HepG2 (cell line): Measurements from ENCODE around the gene NPDC1. TPM values are rescaled to one million over a fixed set of nuclear protein-coding genes. Genes with fewer than 3 reads are reported as not detected.

Experiments
- ZNF737 ChIP-seq: sonication (generic); formaldehyde crosslinking; IDR thresholded peaks from 2 replicates; pipeline ENCODE4 v1.5.0; 2020; ENCODE audit warnings: missing genetic modification reagents, mild to moderate bottlenecking, borderline replicate concordance
- polyA plus RNA-seq, 8 experiments: library from polyadenylated mRNA; depleted of rRNA in 3 of 8; stranded (reverse) in 7 of 8; unstranded in 1 of 8; fragments of >200 nt; fragmentation: Illumina TruSeq in 4 of 8; extraction: Trizol in 4 of 8; gene quantifications; 2 replicates each; pipeline versions ENCODE4 v1.2.1 to v1.2.3, GENCODE V29; 2011 to 2016; ENCODE audit warnings: low read depth in 4 of 8, missing spikeins in 1 of 8, mixed read lengths in 1 of 8; ENCODE audit not compliant: insufficient read depth in 1 of 8
- total RNA-seq, 5 experiments: library from RNA; depleted of rRNA; stranded (reverse); fragments of >200 nt; fragmentation: Illumina TruSeq; extraction: Trizol; gene quantifications; 2 replicates each; pipeline ENCODE4 v1.2.3, GENCODE V29; 2016; ENCODE audit warnings: low read depth in 1 of 5
- TF ChIP-seq, protein P1 (sequence below): sonication (generic); formaldehyde crosslinking; conservative IDR thresholded peaks from 2 replicates; pipeline ENCODE4 v1.8.1; 2023; ENCODE audit warnings: missing genetic modification reagents
- TF ChIP-seq, protein P2 (sequence below): sonication (generic); formaldehyde crosslinking; IDR thresholded peaks from 2 replicates; pipeline ENCODE4 v1.4.0; 2020; ENCODE audit warnings: mild to moderate bottlenecking, missing genetic modification reagents

NPDC1 gene
- total and polyA plus RNA-seq, 2 of the 13 experiments (the other 11 are each of a cell fraction or from before 2014, with no cell fraction given) = 0.84 to 5.4 TPM

DNA sequence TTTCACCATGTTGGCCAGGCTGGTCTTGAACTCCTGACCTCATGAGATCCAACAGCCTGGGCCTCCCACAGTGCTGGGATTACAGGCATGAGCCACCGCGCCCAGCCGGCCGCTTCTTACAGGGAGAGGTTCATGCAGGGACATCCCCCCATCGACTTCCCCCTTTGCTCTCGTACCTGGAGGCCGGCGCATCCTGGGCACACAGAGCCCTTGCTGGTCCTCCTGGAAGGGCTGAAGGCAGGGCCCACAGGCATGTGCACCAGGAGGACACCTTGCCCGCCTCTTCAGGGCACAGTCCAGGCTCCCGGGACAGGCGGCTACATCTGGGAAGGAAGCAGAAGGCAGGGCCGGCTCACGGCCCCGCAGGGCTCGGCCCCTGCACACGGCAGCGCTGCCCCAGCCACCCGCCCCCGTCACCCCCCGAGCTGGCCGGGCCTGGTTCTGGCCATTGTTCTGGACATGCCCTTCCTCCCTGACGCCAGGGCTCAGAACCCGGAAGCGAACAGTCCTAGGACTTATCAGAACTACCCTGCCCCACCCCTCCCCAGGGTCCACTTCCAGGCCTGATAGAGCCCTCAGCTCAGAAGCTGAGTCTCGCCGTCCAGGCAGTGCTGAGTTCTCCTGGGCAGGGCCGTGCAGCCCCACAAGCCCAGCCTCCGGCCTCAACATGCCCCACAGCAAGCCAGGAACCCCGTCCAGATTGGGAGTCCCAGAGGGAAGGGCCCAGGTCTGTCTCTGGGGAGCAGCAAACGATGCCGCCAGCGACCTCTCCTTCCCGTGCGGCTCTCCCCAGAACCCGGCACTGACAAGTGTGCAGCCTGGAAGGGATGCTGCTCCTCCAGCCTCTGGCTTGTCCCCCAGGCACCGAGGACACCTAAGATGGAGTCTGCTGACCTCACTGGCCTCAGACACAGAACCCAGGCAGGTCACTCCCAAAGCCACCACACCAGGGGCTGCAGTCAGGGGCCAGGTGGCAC, 2.9 kb downstream of the NPDC1 start (continued):
- TF ChIP-seq, protein P1, sequence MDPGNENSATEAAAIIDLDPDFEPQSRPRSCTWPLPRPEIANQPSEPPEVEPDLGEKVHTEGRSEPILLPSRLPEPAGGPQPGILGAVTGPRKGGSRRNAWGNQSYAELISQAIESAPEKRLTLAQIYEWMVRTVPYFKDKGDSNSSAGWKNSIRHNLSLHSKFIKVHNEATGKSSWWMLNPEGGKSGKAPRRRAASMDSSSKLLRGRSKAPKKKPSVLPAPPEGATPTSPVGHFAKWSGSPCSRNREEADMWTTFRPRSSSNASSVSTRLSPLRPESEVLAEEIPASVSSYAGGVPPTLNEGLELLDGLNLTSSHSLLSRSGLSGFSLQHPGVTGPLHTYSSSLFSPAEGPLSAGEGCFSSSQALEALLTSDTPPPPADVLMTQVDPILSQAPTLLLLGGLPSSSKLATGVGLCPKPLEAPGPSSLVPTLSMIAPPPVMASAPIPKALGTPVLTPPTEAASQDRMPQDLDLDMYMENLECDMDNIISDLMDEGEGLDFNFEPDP = no peak
- no peak for TF ChIP-seq ZNF737 (CRISPR knock-in tag)
- TF ChIP-seq, protein P2, sequence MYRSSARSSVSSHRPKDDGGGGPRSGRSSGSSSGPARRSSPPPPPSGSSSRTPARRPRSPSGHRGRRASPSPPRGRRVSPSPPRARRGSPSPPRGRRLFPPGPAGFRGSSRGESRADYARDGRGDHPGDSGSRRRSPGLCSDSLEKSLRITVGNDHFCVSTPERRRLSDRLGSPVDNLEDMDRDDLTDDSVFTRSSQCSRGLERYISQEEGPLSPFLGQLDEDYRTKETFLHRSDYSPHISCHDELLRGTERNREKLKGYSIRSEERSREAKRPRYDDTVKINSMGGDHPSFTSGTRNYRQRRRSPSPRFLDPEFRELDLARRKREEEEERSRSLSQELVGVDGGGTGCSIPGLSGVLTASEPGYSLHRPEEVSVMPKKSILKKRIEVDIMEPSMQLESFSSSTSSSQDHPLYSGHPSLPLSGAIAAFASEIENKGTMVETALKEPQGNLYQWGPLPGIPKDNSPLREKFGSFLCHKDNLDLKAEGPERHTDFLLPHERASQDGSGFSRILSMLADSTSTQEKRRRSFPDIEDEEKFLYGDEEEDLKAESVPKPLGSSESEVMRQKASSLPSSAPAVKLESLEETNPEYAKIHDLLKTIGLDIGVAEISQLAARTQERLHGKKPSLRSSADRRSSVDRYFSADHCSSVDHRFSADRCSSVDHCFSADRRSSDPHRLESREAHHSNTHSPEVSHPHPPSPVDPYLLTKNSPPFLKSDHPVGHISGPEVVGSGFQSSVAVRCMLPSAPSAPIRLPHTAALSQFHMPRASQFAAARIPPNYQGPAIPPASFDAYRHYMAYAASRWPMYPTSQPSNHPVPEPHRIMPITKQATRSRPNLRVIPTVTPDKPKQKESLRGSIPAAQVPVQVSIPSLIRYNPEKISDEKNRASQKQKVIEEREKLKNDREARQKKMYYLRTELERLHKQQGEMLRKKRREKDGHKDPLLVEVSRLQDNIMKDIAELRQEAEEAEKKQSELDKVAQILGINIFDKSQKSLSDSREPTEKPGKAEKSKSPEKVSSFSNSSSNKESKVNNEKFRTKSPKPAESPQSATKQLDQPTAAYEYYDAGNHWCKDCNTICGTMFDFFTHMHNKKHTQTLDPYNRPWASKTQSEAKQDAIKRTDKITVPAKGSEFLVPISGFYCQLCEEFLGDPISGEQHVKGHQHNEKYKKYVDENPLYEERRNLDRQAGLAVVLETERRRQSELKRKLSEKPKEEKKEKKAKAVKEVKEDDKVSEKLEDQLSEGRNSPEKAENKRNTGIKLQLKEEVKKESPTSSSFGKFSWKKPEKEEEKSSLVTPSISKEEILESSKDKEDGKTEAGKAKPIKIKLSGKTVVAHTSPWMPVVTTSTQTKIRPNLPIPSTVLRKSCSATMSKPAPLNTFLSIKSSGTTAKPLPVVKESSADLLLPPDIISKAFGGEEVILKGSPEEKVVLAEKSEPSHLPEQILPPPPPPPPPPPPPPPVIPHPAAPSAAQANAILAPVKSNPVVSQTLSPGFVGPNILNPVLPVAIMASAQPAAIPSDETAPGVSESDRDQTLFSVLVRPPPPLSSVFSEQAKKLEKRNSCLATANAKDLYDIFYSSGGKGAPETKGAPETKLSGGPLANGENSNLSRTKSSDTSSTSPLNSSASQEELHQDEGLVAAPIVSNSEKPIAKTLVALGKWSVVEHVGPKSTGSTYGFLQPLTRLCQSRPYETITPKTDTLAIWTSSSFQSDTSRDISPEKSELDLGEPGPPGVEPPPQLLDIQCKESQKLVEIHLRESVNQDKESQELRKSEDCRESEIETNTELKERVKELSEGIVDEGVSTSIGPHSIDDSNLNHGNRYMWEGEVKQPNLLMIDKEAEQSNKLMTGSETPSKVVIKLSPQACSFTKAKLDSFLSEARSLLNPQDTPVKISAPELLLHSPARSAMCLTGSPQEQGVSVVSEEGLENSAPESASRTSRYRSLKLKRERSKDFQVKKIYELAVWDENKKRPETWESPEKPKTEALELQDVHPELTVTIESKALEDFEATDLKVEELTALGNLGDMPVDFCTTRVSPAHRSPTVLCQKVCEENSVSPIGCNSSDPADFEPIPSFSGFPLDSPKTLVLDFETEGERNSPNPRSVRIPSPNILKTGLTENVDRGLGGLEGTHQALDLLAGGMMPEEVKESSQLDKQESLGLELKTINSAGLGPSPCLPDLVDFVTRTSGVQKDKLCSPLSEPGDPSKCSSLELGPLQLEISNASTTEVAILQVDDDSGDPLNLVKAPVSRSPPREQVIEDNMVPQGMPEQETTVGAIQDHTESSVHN (CRISPR knock-in tag) = no peak
